HK-2 (cell line): ENCODE data around the gene IWS1.
"Not testable (repeated sequence)": the region's sequence is repeated elsewhere in the genome, so short reads cannot be mapped to it uniquely, and the experiment has no call there.

Source experiments
- DNase-seq: peaks from one replicate; pipeline ENCODE4 v3.0.0-alpha.2; 2018; ENCODE audit not compliant: unreplicated experiment

IWS1 gene

GRCh38 chr2:127526132-127527000 lies at the start of gene IWS1:
TSS of gene IWS1 (minus strand) at chr2:127526489. CDS start at chr2:127526208, 281 bp downstream.
- peak; percentile 96 for DNase-seq

- DNase-seq, result no peak
These were observed 49.7 kb upstream of the IWS1 start for GRCh38 chr2:127575941-127576432.

- DNase-seq, result no peak
These were observed 49.0 kb upstream of the IWS1 start for GRCh38 chr2:127575185-127575765.

- DNase-seq, result no peak
These were observed 48.4 kb upstream of the IWS1 start for GRCh38 chr2:127574656-127575055.

GRCh38 chr2:127573771-127574170 lies 47.5 kb upstream of the IWS1 start:
- DNase-seq, result no peak

GRCh38 chr2:127573298-127573697 lies 47.0 kb upstream of the IWS1 start:
- no peak for DNase-seq

- no peak for DNase-seq
These were observed 46.6 kb upstream of the IWS1 start for GRCh38 chr2:127572841-127573240.

GRCh38 chr2:127572352-127572751 lies 46.1 kb upstream of the IWS1 start:
- DNase-seq, result not testable (repeated sequence)

GRCh38 chr2:127570282-127571250 lies 44.3 kb upstream of the IWS1 start:
- no peak for DNase-seq

- DNase-seq, result no peak
These were observed 43.4 kb upstream of the IWS1 start for GRCh38 chr2:127569666-127570065.

GRCh38 chr2:127568128-127568527 lies 41.8 kb upstream of the IWS1 start:
- DNase-seq, result no peak

- DNase-seq, result no peak
These were observed 41.1 kb upstream of the IWS1 start for GRCh38 chr2:127567351-127567854.

- DNase-seq, result no peak
These were observed 40.3 kb upstream of the IWS1 start for GRCh38 chr2:127566576-127566975.

- DNase-seq, result no peak
These were observed 39.8 kb upstream of the IWS1 start for GRCh38 chr2:127566139-127566417.

GRCh38 chr2:127565261-127566138 lies 39.2 kb upstream of the IWS1 start:
- no peak for DNase-seq

GRCh38 chr2:127564429-127565260 lies 38.4 kb upstream of the IWS1 start:
- DNase-seq, result no peak

- no peak for DNase-seq
These were observed 37.5 kb upstream of the IWS1 start for GRCh38 chr2:127563458-127564428.

- no peak for DNase-seq
These were observed 36.6 kb upstream of the IWS1 start for GRCh38 chr2:127562936-127563335.

- no peak for DNase-seq
These were observed 35.1 kb upstream of the IWS1 start for GRCh38 chr2:127561371-127561770.
